Mucosa of rectum (tissue), 2 donors: Measurements from ENCODE around the gene GABRA5.

Source experiments
- H3K27ac ChIP-seq, 2 donors: one replicate each; pipeline ENCODE4 v1.7.0; 2013; ENCODE audit warnings: inconsistent platforms in 2 of 2, low read depth in 2 of 2, low read length in 2 of 2
- H3K27me3 ChIP-seq, 2 donors: one replicate each; pipeline ENCODE4 v1.7.0; 2013; ENCODE audit warnings: low read length in 2 of 2; ENCODE audit not compliant: control insufficient read depth in 2 of 2, insufficient read depth in 2 of 2
- H3K36me3 ChIP-seq, 2 donors: one replicate each; pipeline ENCODE4 v1.7.0; 2013; ENCODE audit warnings: low read length in 2 of 2; ENCODE audit not compliant: control insufficient read depth in 2 of 2, insufficient read depth in 2 of 2
- H3K4me1 ChIP-seq, 2 donors: one replicate each; pipeline ENCODE4 v1.7.0; 2013; ENCODE audit warnings: low read length in 2 of 2, mild to moderate bottlenecking in 1 of 2; ENCODE audit not compliant: control insufficient read depth in 2 of 2, insufficient read depth in 2 of 2
- H3K4me3 ChIP-seq, 2 donors: one replicate each; pipeline ENCODE4 v1.7.0; 2013; ENCODE audit warnings: low read length in 2 of 2
- H3K9ac ChIP-seq, 2 donors: one replicate each; pipeline ENCODE4 v1.7.0; 2013; ENCODE audit warnings: low read length in 2 of 2, low read depth in 1 of 2, mild to moderate bottlenecking in 1 of 2
- H3K9me3 ChIP-seq, 2 donors: one replicate each; pipeline ENCODE4 v1.7.0; 2013; ENCODE audit warnings: low read length in 2 of 2; ENCODE audit not compliant: control insufficient read depth in 2 of 2
- donor health status: healthy.
- donor health status: Normal muscosa, but diverticular disease.

The GABRA5 gene

GRCh38 chr15:26910715-26911114 is 43.9 kb downstream of the GABRA5 start:
- Histone ChIP-seq H3K36me3 (no peaks in the 10 kb centered on the region), H3K27me3 (no peaks in the 10 kb centered on the region), H3K9me3 (peaks cover 0 to 7% of the 10 kb centered on the region in 2 donors), H3K27ac (no peak overlapping the region), H3K9ac (no peak overlapping the region), H3K4me3 (no peak overlapping the region), H3K4me1 (no peaks in the 10 kb centered on the region)

- Histone ChIP-seq H3K36me3 (no peaks in the 10 kb centered on the region), H3K4me1 (no peaks in the 10 kb centered on the region), H3K27me3 (no peaks in the 10 kb centered on the region), H3K27ac (no peak overlapping the region), H3K9me3 (peaks cover 0 to 2% of the 10 kb centered on the region in 2 donors), H3K9ac (no peak overlapping the region), H3K4me3 (no peak overlapping the region)
Measured at GRCh38 chr15:26921433-26921832, 54.6 kb downstream of the GABRA5 start.

GRCh38 chr15:26926081-26926480 is 59.2 kb downstream of the GABRA5 start:
- Histone ChIP-seq H3K9me3 (peaks cover 0 to 3% of the 10 kb centered on the region in 2 donors), H3K4me3 (no peak overlapping the region), H3K27ac (no peak overlapping the region), H3K4me1 (no peaks in the 10 kb centered on the region), H3K9ac (no peak overlapping the region), H3K36me3 (no peaks in the 10 kb centered on the region), H3K27me3 (no peaks in the 10 kb centered on the region)

- Histone ChIP-seq H3K4me1 (no peaks in the 10 kb centered on the region), H3K27me3 (no peaks in the 10 kb centered on the region), H3K9ac (no peak overlapping the region), H3K36me3 (no peaks in the 10 kb centered on the region), H3K27ac (no peak overlapping the region), H3K4me3 (no peak overlapping the region), H3K9me3 (peaks cover 0 to 3% of the 10 kb centered on the region in 2 donors)
Measured at GRCh38 chr15:26928051-26928450, 61.2 kb downstream of the GABRA5 start.

GRCh38 chr15:26929588-26929987 is 62.7 kb downstream of the GABRA5 start:
- no peak overlapping the region for H3K27ac ChIP-seq
- no peak overlapping the region for H3K9ac ChIP-seq
- H3K36me3 ChIP-seq, result no peaks in the 10 kb centered on the region
- H3K4me1 ChIP-seq, result no peaks in the 10 kb centered on the region
- H3K9me3 ChIP-seq, result peaks cover 0 to 3% of the 10 kb centered on the region in 2 donors
- no peak overlapping the region for H3K4me3 ChIP-seq
- no peaks in the 10 kb centered on the region for H3K27me3 ChIP-seq

GRCh38 chr15:26934848-26935247 is 68.0 kb downstream of the GABRA5 start:
- H3K9ac ChIP-seq, result no peak overlapping the region
- H3K36me3 ChIP-seq, result no peaks in the 10 kb centered on the region
- H3K4me1 ChIP-seq, result no peaks in the 10 kb centered on the region
- peaks cover 0 to 3% of the 10 kb centered on the region in 2 donors for H3K9me3 ChIP-seq
- H3K27me3 ChIP-seq, result no peaks in the 10 kb centered on the region
- H3K27ac ChIP-seq, result no peak overlapping the region
- H3K4me3 ChIP-seq, result no peak overlapping the region

- Histone ChIP-seq H3K9me3 (peaks cover 0 to 3% of the 10 kb centered on the region in 2 donors), H3K36me3 (no peaks in the 10 kb centered on the region), H3K9ac (no peak overlapping the region), H3K4me3 (no peak overlapping the region), H3K27ac (no peak overlapping the region), H3K27me3 (no peaks in the 10 kb centered on the region), H3K4me1 (no peaks in the 10 kb centered on the region)
Measured at GRCh38 chr15:26935322-26935721, 68.5 kb downstream of the GABRA5 start.

- Histone ChIP-seq H3K36me3 (no peaks in the 10 kb centered on the region), H3K4me3 (no peak overlapping the region), H3K9me3 (peaks cover 0 to 3% of the 10 kb centered on the region in 2 donors), H3K4me1 (no peaks in the 10 kb centered on the region), H3K9ac (no peak overlapping the region), H3K27me3 (no peaks in the 10 kb centered on the region), H3K27ac (no peak overlapping the region)
Measured at GRCh38 chr15:26936502-26936901, 69.6 kb downstream of the GABRA5 start.

GRCh38 chr15:26937134-26937533 is 70.3 kb downstream of the GABRA5 start:
- Histone ChIP-seq H3K27ac (no peak overlapping the region), H3K9ac (no peak overlapping the region), H3K9me3 (peaks cover 0 to 3% of the 10 kb centered on the region in 2 donors), H3K4me3 (no peak overlapping the region), H3K36me3 (no peaks in the 10 kb centered on the region), H3K4me1 (no peaks in the 10 kb centered on the region), H3K27me3 (no peaks in the 10 kb centered on the region)

- peaks cover 0 to 3% of the 10 kb centered on the region in 2 donors for H3K9me3 ChIP-seq
- H3K27ac ChIP-seq, result no peak overlapping the region
- no peak overlapping the region for H3K9ac ChIP-seq
- H3K4me1 ChIP-seq, result no peaks in the 10 kb centered on the region
- H3K27me3 ChIP-seq, result no peaks in the 10 kb centered on the region
- no peak overlapping the region for H3K4me3 ChIP-seq
- no peaks in the 10 kb centered on the region for H3K36me3 ChIP-seq
Measured at GRCh38 chr15:26939398-26939797, 72.5 kb downstream of the GABRA5 start.

- Histone ChIP-seq H3K4me3 (no peak overlapping the region), H3K9ac (no peak overlapping the region), H3K27ac (no peak overlapping the region), H3K9me3 (peaks cover 0 to 3% of the 10 kb centered on the region in 2 donors), H3K27me3 (no peaks in the 10 kb centered on the region), H3K36me3 (no peaks in the 10 kb centered on the region), H3K4me1 (no peaks in the 10 kb centered on the region)
Measured at GRCh38 chr15:26941489-26941888, 74.6 kb downstream of the GABRA5 start.
